ENCODE data around the gene IDH2.

DNA sequence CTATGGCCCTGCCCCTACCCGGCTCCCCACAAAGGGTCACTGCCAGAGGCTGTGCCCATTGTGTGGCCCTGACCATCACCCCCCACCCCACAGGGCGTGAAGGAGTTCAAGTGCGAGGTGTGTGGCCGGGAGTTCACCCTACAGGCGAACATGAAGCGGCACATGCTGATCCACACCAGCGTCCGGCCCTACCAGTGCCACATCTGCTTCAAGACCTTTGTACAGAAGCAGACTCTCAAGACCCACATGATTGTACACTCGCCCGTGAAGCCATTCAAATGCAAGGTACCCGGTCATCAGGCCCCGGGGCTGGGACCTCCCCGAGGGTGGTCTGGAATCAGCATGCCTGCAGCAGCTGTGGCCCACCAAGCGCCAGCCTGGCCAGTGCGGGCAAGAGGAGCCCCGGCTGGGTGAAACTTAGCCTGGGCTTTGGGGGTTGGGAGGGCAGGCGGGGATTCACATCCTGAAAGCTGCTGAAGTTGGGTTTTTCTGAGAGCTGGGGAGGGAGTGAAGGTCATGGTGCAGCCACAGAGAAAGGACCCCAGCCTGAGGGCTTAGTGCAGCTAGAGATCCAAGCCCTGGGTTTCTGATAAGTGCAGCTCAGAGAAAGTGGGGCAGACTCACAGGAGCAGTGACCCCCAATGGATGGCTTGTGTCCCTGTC is 29.2 kb downstream of the IDH2 start:
- TF ChIP-seq, protein P1, sequence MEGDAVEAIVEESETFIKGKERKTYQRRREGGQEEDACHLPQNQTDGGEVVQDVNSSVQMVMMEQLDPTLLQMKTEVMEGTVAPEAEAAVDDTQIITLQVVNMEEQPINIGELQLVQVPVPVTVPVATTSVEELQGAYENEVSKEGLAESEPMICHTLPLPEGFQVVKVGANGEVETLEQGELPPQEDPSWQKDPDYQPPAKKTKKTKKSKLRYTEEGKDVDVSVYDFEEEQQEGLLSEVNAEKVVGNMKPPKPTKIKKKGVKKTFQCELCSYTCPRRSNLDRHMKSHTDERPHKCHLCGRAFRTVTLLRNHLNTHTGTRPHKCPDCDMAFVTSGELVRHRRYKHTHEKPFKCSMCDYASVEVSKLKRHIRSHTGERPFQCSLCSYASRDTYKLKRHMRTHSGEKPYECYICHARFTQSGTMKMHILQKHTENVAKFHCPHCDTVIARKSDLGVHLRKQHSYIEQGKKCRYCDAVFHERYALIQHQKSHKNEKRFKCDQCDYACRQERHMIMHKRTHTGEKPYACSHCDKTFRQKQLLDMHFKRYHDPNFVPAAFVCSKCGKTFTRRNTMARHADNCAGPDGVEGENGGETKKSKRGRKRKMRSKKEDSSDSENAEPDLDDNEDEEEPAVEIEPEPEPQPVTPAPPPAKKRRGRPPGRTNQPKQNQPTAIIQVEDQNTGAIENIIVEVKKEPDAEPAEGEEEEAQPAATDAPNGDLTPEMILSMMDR (IDR thresholded peaks at IDR 0.05) = no peak
- TF ChIP-seq POLR2A (IDR thresholded peaks at IDR 0.05) = no peak
